Renal pelvis (tissue), 4 donors: ENCODE measurements around the gene HSPA1A. TPM values are rescaled to one million over a fixed set of nuclear protein-coding genes. Genes with fewer than 3 reads are reported as not detected.
"Not testable (repeated sequence)": the region's sequence is repeated elsewhere in the genome, so short reads cannot be mapped to it uniquely, and the experiment has no call there.

Source experiments
- DNase-seq: peaks from one replicate; pipeline ENCODE4 v3.0.0-alpha.2; 2013
- polyA plus RNA-seq, 3 donors: library from polyadenylated mRNA; unstranded; fragments of 120-200 nt; gene quantifications; one replicate each; pipeline ENCODE4 v1.2.1, GENCODE V29; 2013; ENCODE audit not compliant: insufficient read length in 3 of 3

Gene HSPA1A
- polyA plus RNA-seq, 3 donors = 104 to 122 (median 112) TPM

DNA sequence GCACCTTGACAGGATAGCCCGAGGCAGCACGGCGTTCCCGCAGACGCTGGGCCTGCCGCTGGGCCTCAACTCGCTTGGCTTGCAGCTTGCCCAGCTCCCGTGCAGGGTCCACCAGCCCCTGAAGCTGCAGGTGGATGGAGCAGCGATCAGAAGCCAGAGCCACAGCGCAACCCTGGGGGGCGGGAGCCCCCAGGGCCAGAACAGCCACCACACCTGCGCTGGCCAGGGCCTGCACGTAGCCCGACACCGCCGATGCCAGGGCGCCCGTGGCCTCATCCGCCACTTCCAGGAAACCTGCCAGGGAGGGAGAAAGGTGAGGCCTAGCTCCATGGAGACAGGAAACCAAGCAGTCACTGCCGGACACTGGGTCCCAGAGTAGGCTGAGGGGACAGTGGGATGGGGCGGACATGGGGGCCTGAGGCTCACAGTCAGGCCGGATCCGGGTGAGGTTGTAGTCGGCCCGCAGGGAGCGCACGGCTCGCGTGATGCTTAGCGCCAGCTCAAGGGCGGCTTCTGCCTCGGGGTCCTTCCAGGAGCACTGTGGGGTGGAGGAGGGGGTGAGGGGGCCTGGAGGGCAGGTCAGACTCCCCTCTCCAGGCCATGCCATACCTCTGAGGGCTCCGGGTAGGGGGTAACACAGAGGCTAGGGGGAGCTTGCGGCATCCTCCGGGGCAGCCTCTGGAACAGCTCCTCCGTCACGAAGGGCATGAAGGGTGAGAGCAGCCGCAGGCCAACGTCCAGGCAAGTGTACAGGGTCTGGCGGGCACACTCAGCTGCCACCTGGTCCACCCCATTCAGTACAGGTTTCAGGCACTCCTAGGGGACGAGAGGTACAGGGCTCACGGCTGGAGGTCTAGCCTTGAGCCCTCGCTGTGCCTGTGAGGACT, 36.1 kb upstream of the HSPA1A start:
- DNase-seq = no peak

DNA sequence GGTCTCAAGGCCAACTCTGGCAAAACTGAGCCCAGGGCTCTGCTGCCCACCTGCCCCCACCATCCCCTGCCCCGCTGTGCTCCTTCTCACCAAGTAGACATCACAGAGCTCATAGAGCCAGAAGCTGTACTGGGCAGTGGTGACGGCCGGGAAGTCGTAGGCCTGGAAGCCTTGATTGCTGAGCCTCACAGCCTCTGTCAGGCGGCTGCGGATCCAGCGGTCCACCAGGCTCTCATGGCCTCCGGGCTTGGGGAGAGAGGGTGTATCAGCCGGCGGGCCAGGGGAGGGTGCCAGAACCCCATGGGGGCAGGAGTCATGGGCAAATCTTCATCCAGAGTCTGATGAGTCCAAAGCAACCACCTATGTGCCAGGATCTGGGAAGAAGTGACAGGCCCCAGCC, 35.4 kb upstream of the HSPA1A start:
- DNase-seq = no peak

DNA sequence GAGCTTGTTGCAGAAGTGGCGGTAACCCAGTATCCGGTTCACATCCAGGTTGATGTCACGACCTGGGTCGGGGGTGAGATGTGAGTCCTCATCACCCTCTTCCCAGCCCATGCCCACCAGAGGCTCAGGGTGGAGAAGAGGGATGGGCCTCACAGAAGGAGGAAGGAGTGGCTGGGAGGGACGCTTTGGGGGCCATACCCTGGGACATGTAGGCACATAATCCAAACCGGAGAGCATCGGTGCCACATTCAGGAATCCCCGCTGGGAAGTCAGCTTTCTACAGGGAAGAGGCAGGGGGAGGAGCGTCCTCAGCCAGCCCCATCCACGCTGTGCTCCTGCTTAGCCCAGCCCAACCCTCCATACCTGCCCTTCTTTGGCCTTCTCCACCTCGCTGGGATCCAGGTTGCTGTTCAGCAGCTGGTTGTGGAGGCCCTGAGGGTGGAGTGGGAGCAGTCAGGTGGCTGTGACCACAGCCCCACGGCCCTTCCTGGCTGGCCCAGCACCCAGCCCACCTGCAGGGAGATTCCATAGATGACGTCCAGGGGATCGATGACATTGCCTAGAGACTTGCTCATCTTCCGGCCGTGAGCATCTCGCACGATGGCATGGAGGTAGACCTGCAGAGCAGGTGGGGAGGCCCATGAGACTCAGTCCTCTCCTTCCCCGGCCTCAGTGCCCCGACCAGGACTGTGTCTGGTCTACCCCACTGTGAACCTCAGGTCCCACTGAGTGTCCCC, 34.7 kb upstream of the HSPA1A start:
- DNase-seq = no peak

DNA sequence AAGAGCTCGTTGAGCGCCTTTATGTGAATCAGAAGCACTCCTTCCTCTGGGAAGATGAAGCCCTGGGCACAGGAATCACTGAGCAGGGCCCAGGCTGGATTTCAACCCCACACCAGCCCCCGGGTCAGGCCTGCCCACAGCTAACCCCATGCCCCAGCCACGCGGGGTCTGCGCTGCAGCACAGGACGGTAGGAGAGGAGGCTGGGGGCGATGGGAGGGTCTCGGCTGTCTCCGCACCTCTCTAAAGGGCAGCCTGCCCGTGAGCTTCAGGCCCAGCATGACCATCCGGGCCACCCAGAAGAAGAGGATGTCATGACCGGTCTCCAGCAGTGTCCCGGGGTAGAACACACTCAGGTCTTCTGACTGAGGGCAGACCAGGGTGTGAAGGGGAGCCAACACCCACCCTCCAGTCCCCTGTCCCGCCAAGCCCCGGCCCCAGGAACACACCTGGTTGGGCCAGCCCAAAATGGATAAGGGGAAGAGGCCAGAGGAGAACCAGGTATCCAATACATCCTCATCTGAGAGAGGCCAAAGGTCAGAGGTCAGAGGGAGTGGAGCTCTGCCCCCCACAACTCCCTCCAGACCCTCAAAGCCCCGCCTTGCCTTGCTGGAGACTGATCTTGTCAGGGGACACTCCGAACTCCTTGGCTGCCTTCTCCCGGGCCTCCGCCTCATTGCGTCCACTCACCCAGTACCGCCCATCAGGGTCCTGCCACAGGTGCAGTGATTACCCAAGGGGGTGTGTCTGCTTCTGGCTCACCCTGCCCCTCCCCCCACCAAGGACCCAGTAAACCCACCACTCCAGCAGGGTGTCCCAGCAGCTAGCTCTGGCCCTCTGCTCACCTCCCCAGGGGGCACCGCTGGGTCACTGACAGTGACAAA, 33.9 kb upstream of the HSPA1A start:
- no peak for DNase-seq

DNA sequence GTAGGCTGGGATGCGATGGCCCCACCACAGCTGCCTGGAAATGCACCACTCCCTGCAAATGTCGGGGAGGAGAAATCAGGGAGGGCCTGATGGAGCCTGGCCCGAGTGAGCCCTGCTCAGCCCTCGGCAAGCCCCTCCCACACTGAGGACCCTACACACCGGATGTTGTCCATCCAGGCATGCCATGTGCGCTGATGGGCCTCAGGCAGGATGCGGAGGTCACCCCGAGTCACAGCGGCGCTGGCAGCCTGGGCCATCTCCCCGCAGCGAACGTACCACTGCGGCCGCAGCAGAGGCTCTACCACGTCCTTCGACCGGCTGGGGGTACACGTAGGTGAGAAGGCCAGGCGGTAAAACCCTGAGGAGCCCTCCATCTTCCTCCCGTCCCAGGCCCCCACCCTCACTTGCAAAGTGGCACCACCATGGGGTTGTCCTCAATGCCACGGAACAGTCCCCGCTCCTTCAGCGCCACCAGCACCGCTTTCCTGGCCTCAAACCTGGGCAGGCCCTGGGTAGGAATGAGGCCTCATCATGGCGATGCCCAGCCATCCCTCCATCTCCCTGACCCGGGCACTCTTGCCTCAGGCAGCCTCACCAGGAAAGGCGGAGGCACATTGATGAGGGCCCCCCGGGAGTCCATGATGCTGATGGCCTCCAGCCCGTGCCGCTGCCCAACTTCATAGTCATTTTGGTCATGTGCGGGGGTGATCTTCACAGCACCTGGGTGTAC, 33.1 kb upstream of the HSPA1A start:
- DNase-seq = no peak

DNA sequence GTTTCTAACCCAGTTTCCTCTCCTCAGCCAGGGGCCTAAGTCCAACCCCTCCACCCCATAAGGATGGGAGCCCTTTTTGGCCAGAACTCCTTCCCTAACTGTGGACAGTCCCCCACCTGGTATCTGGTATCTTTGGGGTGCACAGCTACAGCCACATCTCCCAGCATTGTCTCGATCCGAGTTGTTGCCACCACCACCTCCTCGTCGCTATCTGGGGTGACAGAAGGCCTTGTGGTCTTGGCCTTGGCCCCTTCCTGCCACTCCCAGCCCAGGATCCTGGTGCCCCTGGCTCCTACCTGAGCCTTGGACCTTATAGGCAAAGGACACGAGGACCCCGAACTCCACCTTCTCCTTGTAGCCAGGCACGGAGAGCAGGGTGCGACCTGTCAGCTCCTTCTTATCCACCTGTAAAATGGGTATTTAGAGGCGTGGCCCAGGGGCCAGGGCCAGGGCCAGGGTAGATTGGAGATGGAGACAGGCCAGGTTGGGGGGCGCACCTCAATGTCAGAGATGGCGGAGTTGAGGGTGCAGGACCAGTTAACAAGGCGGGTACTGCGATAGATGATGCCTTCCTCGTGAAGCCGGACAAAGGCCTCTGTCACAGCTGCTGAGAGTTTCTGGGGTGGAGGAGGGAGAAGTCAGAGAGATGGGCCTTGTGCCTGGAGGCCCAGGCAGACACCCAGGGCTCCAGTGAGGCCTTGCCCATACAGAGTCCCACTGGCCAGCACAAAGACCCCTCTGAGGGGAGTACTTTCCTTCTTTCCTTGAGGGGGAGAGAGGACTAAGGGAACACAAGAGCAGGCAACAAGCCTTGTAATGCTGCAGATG, 31.0 kb upstream of the HSPA1A start:
- DNase-seq = no peak

DNA sequence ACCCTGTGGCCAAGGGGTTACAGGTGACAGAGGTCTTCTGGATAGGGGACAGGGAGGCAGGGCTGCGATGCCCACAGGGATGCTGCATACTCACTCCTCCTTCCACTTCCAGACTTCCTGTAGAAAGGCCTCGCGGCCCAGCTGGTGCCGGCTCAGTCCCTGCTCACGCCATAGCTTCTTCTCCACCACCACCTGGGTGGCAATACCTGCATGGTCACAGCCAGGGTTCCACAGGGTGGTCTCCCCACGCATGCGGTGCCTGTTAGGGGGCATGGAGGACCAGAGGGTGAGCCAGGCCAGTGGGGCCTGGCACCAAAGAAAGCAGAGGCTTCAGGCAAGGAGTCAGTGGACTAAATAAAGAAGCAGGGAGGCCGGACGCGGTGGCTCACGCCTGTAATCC, 29.9 kb upstream of the HSPA1A start:
- no peak for DNase-seq

DNA sequence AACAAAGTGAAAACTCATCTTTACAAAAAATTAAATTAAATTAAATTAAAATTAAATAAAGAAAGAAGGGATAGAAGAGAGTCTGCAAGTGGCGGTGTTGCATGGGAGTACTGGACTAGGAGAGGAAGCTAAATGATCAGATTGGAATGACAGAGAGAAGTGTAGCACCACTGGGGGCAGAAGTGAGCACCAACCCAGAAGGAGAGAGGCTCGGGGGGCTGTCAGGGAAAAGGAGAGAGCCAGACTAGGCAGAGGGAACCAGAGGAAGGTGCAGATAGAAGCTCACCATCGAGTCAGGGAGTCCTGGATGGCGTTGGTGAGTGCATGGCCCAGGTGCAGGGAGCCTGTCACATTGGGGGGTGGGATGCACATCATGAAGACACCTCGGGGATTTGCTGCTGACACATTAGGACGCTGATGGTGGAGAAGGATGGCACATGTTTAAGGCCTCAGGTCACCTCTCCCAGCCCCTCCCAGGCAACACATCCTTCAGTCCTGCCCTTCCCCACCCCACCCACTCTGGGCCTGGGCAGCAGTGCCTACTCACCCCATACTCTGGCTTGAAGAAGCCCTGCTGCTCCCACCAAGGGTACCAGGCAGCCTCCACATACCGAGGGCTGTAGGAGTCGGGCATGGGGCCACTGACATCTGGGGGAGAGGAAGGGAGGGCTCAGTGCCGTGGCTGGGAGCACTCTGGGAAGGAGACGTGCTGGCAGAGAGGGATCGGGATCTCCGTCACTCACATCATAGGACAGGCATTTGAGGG, 23.8 kb upstream of the HSPA1A start:
- DNase-seq = peak; percentile 62

DNA sequence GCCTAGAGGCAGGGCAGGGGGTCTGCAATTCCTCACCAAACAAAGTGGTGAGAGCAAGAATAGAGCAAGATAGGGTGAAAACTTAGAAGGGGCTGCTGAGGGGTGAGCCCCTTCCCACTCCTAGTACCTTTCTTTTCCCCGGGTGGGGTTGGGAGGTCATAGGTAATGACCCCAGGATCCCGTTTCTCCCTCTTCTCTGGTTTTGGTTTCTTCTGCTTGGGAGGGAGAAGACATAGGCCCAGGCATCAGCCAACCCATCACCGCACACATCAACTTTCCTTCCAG, 23.3 kb upstream of the HSPA1A start:
- DNase-seq = no peak

DNA sequence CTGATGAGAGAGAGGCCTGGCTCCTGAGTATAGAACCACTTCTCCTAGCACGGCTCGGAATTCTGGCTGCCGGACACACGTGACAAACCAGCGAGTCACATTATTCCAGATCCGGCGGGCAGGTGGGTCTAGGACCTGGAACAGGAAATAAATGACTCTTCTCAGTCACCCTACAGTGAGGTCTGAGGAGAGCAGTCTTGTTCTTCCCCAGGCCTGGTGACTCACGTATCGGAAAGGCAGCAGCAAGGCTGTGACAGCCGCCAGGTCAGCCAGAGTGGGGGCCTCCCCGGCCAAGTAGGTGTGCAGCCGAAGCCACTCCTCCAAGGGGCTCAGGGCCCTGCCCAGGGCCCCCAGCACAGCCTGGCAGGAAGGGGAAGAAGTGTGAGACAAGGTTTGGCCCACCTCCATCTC, 22.6 kb upstream of the HSPA1A start:
- DNase-seq = no peak

DNA sequence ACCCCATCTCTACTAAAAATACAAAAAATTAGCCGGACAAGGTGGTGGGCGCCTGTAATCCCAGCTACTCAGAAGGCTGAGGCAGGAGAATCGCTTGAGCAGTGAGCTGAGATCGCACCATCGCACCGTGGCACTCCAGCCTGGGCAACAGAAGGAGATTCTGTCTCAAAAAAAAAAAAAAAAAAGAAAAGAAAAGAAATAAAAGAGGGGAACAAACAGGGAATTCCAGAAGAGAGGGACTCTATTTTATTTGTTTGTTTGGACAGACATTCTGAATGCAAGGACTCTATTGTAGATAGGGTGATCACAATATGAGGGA, 21.5 kb upstream of the HSPA1A start:
- DNase-seq = not testable (repeated sequence)

DNA sequence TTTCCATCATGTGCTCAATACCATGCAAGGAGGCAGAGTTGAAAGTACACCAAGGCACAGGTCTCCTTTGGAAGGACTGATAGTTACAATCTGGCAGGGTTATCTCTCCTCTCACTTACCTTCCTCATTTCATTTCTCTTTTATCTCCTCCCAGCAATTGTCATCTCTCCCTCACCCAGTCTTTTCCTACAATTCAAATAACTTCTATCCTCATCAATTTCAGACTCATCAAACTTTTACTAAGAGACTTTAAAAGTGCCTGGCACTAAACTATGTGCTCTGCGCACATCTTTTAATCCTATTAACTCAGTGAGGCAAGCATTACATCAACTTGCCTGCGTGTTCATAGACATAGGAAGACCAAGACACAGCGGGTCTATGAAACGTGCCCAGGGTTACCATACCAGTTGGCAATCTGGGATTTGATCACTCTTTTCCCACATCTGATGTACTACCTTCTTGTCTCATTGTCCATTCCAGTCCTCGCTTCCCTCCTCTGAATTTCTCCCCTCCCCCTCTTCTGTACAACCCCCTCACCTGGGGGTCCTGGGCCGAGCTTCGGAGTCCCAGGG, 21.0 kb upstream of the HSPA1A start:
- no peak for DNase-seq

DNA sequence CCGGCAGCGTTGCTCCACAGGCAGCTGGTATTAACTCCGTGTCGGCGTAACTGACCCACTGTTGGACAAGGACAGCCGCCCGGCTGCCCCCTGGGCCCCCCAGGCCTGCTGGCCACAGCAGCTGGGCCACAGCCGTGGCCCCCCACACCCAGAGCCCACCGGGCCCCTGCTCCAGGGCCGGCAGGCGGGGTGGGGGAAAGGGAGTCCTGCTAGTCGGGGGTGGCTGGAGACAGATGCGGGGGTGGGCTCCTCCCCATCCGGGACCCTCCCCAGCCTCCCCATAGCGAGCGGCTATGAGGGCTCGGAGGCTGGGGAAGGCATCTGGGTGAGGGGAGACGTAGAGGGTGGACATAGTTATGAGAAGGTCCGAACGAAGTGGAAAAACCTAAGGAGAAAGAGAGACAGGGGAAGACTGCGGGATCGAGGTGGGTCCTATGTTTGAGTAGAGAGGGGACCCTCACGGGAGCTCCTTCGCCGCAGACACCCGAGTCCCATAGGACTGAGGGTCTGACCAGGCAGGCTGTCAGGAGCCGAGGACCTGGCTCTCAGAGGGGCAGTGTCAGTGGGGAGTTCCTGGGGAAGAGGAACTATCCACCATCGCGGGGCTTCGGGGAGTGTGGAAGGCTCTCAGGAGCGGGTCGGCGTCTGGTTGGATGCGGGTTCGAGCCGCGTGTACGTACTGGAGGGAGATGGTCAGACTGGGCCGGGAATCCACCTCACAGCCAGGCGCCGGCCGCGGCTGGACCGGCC, 20.3 kb upstream of the HSPA1A start:
- no peak for DNase-seq

DNA sequence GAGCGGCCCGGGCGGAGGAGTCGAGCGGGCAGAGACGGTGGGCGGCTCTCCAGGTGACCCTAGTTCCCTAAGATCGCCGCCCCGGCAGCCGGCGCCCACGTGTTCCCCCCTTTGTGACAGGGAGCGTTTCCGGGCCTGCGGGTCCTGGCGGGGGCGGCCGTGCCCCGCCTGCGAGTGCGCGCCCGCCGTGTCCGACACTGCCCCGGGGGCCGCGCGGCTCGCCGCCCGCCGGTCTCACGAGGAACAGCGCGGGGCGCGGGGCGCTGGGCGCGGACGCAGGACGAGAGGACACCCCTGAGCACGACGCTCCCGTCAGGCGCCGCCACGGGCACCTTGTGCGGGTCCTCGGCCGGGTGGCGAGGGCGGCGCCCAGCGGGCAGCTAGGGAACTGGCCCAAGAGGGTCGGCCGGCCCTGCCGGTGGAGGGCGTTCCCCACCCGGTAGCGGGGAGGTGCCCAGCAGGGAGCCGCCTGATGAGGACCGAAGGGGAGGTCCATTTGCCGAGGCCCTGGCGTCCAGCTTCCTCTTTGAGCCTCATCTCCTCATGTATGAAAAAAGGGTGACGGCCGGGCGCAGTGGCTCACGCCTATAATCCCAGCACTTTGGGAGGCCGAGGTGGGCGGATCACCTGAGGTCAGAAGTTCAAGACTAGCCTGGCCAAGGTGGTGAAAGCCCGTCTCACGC, 19.6 kb upstream of the HSPA1A start, which contains the start of gene VARS1:
Gene VARS1 (minus strand): TSS at position 137 of the 683 bp plus-strand sequence. CDS start 535 bp downstream, outside the sequence.
- DNase-seq = peak; percentile 80

DNA sequence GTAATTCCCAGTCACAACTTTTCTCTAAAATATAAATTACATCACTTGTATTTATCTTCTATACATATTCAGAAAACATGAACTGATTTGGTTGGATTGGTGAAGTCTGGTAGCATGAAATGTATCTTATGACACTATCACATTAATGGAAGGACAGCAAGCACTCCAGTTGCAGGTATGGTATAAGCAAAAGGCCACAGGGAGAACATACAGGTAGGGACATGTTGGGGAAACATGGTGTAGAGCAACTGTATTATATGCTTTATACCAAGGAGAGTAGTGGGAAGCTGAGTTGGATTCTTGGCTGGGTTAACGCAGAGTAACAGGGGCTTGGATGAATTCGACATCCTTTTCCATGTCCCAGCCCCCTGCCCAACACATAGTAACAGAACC, 18.4 kb upstream of the HSPA1A start:
- DNase-seq = no peak

DNA sequence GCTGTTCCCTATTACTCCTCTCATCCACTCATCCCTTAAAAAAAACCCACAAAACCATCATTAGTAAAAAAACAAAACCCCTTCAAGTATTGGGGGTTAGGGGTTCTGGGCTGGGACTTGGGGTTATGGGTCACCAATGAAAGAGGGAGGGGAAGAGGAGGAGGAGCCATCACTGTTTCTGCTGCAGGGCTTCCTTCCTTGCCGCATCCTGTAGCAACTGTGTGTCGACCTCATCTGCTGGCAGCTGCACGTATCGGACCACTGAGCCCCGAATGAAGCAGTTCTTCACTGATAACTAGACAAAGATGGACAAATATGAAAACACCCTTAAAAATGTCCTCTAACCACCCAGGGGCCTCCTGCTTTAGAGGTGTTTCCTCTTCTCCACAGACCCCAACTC, 17.8 kb upstream of the HSPA1A start:
- DNase-seq = no peak

DNA sequence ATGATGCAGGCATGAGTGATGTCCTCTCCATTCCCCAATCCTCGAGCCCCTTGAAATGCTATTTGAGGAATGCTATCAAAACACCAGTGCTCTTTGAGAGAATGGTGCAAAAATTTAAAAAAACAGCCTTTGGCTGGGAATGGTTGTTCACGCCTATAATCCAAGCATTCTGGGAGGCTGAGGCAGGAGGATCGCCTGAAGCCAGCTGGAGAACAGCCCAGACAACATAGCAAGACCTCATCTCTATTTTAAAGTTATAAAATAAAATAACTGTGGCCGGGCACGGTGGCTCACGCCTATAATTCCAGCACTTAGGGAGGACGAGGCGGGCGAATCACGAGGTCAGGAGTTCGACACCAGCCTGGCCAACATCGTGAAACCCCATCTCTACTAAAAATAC, 15.6 kb upstream of the HSPA1A start:
- DNase-seq = no peak
